SK-N-SH (cell line): ENCODE results near the gene CAMSAP1.

Experiments used
- CHD2 ChIP-seq: fragments of 150-350 bp; IDR thresholded peaks from 2 replicates; pipeline ENCODE4 v1.6.1; 2018; ENCODE audit warnings: low read length; ENCODE audit not compliant: partially characterized antibody
- CTCF ChIP-seq: fragments of 200-600 bp; sonication (generic); IDR thresholded peaks from 2 replicates; pipeline ENCODE4 v1.6.1; 2017; ENCODE audit warnings: antibody characterized with exemption, mild to moderate bottlenecking, moderate library complexity
- EP300 ChIP-seq, 2 experiments: IDR thresholded peaks; 2 replicates each; pipeline versions ENCODE4 v1.4.0 to v1.6.1; 2012; ENCODE audit warnings: borderline replicate concordance in 1 of 2, low read depth in 1 of 2, low read length in 1 of 2
- JUND ChIP-seq: IDR thresholded peaks from 2 replicates; pipeline ENCODE4 v1.4.0; 2012
- MAX ChIP-seq: IDR thresholded peaks from 2 replicates; pipeline ENCODE4 v1.4.0; 2012; ENCODE audit warnings: low read depth
- MXI1 ChIP-seq: IDR thresholded peaks from 2 replicates; pipeline ENCODE4 v1.6.1; 2012; ENCODE audit warnings: mild to moderate bottlenecking, low read depth, low read length, improper control_type of control experiment
- REST ChIP-seq: IDR thresholded peaks from 2 replicates; pipeline ENCODE4 v1.6.1; 2012; ENCODE audit warnings: mild to moderate bottlenecking, low read depth, low read length, moderate library complexity
- SIN3A ChIP-seq: IDR thresholded peaks from 2 replicates; pipeline ENCODE4 v1.6.1; 2012; ENCODE audit warnings: low read depth, mild to moderate bottlenecking, low read length, moderate library complexity, borderline replicate concordance
- SMC3 ChIP-seq: IDR thresholded peaks from 2 replicates; pipeline ENCODE4 v1.6.1; 2012; ENCODE audit warnings: low read depth, low read length, improper control_type of control experiment
- TAF1 ChIP-seq: IDR thresholded peaks from 2 replicates; pipeline ENCODE4 v1.6.1; 2012; ENCODE audit warnings: low read depth, mild to moderate bottlenecking, low read length, moderate library complexity, borderline replicate concordance
- USF2 ChIP-seq: fragments of 150-350 bp; IDR thresholded peaks from 2 replicates; pipeline ENCODE4 v1.6.1; 2017; ENCODE audit warnings: antibody characterized with exemption, low read length, low read depth, borderline replicate concordance

GRCh38 chr9:135896626-135897025 is 10.7 kb downstream of the CAMSAP1 start:
- no peak for TF ChIP-seq JUND
- no peak for TF ChIP-seq CTCF
- no peak for TF ChIP-seq MXI1
- TF ChIP-seq CHD2 = no peak
- no peak for TF ChIP-seq USF2
- TF ChIP-seq REST = no peak
- TF ChIP-seq SIN3A = no peak
- TF ChIP-seq TAF1 = no peak
- no peak for TF ChIP-seq EP300 (IDR thresholded peaks at IDR 0.05; ENCODE audit: borderline replicate concordance in 1 of 2, low read depth in 1 of 2, low read length in 1 of 2)
- TF ChIP-seq MAX = no peak
- no peak for TF ChIP-seq SMC3
